D341Med (cell line): ENCODE results near the gene TROAP.
"Not testable (repeated sequence)": the region's sequence is repeated elsewhere in the genome, so short reads cannot be mapped to it uniquely, and the experiment has no call there.

Experiments used
- DNase-seq: peaks from one replicate; pipeline ENCODE4 v3.0.0; 2012; ENCODE audit warnings: low spot score

TROAP gene

DNA sequence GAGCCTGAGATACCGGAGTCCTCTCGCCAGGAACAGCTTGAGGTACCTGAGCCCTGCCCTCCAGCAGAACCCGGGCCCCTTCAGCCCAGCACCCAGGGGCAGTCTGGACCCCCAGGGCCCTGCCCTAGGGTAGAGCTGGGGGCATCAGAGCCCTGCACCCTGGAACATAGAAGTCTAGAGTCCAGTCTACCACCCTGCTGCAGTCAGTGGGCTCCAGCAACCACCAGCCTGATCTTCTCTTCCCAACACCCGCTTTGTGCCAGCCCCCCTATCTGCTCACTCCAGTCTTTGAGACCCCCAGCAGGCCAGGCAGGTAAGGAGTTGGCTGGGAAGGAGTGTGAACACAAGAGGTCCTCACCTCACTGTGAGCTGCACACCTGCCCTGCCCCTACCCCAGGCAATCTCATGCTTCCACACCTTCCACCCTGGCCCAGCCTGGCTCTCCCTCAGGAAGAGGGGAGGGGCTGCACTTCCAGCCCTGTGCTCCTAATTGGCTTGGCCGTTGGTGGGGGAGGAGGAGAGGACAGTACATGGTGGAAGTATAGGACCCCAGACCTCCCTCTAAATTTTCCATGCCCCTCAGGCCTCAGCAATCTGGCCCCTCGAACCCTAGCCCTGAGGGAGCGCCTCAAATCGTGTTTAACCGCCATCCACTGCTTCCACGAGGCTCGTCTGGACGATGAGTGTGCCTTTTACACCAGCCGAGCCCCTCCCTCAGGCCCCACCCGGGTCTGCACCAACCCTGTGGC lies 7.8 kb downstream of the TROAP start:
- no peak for DNase-seq

DNA sequence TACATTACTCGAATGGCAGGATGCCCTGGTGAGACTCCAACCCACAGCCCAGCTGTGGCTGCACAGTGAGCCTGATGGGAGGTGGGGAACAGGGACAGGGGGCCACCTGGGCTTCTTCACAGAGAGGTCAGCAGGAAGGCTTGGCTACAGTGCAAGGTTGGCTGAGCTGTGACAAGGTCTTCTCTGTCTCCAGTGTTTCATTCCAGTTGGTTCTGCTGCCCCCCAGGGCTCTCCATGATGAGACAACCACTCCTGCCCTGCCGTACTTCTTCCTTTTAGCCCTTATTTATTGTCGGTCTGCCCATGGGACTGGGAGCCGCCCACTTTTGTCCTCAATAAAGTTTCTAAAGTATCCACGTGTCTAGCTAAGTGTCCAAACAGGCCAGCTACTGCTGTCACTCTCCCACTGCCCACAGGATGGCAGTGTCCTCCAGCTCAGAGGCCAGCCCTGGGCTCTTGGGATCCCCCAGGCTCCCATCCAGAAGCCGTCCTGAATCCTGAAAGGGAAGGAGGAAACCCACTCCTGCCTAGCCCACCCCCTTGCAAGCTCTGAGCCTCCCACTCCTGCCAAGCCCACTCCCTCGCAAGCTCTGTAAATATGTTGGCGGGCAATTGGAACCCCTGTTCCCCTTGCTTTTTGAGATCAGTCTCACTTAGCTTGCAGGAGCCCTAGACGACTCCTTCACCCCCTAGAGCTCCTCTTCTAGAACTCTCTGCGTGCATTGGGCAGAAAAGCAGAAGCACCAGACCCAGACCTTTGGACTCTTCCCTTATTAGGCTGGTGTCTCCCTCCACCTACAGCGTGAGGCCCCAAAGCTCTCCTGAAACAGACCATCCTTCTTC lies 8.5 kb downstream of the TROAP start:
- DNase-seq = peak; percentile 78

DNA sequence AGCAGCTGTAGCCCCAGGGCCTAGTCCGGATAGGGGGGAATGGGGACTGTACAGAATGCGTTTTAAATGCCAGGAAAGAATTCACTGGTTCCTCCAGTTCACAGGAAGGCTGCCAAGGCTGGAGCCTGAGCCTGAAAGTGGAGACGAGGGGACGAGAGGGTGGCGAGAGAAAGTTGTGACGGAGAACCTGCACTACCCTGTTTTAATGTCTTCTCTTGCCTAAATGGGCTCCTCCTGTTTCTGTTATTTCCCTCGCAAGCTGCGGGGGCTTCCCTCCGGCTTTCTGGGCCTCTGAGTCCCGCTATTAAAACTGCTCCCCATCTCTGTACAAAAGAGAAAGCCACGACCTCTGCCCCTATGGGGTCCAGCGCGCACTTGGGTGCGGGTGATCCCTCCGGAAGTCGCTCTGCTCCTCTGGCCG lies 9.4 kb downstream of the TROAP start:
- DNase-seq = no peak

DNA sequence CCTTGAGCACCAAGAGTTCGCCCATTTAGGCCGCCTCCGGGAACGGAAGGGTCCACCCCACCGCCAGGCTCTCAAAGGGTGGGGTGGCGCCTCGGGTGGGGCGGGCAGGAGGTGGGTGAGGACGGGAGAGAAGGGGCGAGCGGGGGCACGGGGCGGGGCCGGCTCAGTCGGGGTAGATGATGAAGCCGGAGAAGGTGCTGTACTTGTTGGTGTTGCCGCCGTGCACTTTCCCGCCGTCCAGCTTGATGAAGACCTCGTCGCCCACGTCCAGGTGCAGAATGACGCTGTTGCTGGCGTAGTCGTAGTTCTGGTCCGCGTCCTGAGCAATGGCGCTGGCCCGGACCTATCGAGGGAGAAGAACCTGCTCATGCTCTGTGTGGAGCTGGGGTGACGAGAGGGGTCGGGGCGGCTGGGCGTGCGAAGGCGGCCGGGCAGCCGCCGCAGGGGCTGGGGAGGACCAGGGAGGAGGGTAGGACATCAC lies 9.9 kb downstream of the TROAP start:
- DNase-seq = no peak

DNA sequence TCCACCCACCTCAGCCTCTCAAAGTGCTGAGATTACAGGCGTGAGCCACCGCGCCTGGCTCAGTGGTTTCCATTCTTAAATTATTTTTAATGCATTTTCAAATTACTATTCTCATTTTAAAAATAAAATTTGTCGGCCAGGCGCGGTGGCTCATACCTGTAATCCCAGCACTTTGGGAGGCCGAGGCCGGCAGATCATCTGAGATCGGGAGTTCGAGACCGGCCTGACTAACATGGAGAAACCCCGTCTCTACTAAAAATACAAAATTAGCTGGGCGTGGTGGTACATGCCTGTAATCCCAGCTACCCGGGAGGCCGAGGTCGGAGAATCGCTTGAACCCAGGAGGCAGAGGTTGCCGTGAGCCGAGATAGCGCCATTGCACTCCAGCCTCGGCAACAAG lies 10.7 kb downstream of the TROAP start:
- not testable (repeated sequence) for DNase-seq

DNA sequence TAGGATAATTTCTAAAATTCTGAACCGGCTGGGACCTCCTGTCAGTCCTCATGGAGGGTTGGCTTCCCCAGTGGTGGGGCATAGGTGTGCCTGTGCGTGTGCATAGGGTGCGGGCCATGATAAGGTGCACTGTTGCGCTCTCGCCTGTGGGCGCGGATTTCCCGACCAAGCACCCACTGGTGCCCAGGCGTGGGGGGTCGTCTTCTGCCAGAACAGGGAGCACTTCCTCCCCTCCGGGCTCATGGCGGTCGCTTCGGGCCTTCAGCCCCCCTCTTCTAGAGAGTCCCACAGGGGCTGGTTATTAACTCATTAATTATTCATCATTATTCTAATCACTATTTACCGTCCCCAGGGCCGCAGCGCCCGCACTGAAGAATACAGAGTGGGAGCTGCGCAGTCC lies 11.2 kb downstream of the TROAP start:
- DNase-seq = no peak

DNA sequence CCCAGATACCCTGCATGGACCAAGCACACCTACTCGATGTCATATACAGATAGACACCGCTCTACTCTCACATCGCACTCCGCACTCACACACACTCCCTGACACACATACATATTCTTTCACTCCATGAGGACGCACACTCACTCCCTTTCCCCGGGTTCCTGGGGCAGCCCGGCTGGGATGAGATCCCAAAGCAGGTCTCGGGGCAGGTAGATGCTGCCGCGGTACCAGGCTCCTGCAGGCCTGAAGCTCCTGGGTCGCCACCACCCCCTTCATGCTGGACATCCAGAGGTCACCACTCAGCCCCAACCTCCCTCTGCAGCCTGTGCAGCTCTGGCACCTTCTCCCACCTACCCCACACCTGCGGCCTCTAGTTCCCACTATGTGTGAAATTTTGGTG lies 11.6 kb downstream of the TROAP start:
- peak; percentile 32 for DNase-seq

DNA sequence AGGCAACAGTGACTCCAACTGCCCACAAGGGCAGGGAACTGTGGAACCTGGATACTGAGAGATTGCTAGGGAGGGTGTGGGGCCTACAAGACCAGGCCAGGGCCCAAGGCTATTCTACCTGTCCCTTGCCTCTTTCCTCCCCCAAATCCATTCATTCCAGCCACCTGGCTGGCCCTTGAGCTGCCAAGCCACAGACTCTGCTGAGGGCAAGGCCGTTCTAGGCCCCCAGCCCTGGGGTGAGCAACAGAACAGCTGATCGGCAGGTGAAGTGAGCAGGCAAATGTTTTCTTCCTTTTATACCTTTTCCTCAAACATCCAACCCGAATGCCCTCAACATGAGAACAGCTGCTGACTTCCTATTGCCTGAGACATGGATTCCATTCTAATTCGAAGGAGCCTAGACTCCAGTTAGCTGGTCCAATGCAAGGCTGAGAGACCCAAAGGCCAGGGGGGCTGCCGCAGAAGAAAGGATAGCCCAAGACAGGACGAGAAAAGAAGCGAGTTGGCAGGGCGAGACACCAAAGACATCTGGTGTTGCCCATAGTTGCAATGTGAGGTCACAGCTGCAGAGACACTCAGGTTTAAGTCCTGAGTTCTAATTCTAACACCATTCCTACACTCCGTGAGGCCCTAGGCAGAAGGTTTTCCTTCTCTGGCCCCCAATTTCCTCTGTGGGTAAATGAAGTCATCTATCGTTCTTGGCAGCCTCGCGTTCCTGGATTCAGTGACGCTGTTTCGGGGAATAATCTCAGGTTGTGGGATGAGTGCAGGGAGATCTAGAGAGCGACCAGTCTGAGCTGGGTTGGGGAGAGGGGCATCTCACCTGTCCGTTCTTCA lies 12.3 kb downstream of the TROAP start:
- no peak for DNase-seq

DNA sequence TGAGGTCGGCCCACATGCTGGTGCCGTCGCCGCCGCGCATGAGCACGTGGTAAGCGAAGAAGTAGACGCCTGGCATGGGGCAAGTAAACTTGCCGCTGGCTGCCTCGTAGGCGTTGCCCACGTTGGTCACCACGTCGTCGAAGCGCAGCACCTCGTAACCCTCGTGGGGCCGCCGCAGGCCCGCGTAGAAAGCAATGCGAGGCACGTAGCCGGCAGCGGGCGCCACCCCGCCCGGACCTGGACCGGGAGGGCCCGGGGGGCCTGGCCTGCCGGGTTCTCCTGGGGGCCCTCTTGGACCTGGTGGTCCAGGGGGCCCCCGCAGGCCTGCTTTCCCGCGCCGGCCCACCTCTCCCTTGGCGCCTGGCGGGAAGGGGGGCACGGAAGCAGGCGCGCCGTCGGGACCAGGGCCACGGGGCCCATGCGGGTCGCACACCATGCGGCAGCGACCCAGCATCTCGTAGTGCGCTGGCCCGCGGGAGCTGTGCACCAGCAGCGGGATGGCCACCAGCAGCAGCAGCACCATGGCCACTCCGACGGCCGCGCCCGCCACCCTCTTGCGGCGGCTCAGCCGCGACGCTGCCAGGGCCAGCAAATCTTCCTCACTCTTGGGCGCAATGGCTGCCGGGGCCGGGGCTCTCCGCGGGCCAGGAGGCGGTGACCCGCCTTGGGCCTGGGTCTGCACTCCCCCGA lies 13.0 kb downstream of the TROAP start:
- DNase-seq = peak; percentile 43

DNA sequence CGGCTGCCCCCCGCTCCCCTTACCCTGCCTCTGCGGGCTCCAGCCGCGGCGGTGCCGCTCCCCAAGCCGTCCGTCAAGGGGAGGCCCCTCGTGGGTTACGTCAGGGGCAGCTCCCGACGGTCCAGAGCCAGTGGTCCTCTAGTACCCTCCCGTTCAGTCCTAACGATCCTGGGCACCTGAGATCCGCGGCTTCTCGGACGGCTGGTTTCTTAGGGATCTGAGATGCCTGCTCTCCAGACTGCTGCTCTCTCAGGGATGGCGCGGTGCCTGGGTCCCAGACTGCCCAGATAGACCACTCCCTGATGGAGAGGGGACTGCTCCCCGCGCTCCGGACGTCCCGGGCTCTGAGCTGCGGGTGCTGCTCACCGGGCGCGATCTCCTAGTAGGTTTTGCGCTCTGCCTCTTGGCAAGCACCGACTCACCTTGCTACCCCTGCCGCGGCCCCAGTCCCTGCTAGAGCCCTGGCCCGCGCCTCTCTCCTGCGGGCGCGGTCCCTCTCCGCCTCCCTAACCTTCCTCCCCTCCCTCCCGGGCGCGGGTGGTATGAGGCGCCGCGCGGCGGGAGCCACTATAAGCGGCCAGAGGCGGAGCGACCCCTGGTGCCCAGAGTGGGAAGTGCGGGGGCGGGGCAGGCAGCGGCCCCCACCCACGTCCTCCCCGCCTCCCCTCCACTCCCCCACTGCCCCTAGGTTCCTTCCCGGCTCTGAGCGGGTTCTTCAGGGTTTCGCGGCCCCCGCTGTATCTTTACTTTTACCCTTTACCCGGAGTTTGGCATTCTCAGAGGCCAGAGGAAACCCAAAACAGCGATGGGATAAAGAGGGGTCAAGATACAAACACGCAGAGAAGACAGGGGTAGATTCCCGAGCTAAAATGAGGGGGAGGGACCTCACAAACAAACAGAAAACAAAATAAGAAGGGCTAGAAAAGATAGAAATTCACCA lies 13.9 kb downstream of the TROAP start, which contains the start of gene C1QL4:
TSS of gene C1QL4 (minus strand) at position 544 of the 940 bp plus-strand sequence. CDS start 711 bp downstream, outside the sequence.
- peak; percentile 96 for DNase-seq

DNA sequence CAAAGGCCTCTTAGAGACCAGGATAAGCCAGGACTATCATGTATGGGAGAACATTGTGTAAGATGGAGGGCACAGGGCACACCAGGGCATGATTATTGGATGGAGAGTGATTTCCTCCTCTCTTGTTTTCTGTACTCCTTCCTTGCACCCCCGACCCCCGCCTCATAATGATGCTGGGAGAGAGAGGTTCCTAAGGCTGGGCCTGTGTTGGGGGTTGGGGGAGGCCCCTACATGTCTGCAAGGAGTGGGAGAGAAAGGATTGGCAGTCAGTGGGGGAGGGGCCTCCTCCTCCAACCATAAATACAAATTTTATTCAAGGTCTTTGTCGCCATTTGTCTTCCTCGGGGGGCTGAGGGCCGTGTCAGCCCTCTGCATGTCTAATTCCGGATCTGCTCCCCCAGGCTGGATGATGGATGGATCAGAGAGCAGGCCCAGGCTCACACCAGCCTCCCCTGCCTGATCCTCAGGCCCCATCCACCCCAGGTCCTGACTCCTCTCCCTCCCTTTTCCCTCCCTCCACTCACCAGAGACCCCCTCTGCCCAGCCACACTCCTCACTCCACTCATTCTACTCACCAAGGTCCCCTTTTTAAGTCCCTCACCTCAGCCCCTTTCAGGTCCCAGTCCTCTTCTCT lies 15.9 kb downstream of the TROAP start:
- no peak for DNase-seq

DNA sequence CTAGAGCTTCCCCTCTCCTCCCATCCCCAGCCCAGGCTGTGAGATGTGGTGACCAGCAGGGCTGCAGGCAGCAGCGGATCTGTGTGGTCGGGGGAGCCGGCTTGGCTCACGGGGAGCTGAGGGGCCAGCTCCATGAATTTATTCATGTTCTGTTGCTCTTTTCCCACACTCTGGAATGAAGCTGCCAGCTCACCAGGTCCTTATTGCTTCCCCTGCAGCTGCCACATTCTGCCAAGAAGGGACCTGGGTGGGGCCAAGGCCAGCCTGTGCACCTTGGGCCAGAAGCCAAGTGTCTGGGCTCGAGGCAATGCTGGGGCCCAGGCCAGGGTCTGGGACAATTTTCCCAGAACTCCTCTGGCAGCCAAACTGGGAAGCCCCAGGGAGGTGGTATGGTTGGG lies 16.4 kb downstream of the TROAP start:
- no peak for DNase-seq

DNA sequence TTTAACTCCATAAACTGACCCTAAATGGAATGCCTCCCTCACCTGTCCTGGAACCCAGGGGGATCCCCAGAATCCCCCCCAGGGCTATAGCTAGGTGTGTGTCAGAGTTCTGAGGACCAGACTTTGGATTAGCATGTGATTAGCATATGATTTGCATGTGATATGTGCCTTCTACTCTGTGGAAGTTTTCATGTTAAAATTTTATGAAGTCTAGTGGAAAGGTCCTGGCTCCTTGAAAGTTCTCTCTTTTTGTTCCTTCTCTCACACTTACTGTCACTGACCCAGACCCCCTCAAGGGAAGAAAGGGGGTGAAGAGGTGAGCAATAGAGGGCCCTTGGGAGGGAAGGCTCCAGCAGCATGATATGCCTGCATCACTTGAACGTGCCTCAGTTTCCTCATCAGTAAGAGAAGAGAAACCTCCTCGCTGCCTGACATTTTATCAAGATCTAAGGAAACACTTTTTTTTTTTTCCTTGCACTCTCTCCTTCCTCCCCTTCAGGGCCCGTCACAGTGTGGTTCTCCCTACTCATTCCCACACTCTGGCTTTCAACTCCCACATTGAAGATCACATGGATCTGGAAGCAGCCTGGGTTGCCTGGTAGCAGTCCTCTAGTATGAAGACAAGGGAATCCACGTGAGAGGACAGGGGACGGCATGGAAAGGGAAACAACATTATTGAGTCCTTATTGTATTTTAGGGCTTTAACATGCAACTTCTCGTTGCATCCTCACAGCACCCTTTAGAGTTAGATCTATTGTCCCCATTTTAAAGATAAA lies 17.2 kb downstream of the TROAP start:
- DNase-seq = no peak

DNA sequence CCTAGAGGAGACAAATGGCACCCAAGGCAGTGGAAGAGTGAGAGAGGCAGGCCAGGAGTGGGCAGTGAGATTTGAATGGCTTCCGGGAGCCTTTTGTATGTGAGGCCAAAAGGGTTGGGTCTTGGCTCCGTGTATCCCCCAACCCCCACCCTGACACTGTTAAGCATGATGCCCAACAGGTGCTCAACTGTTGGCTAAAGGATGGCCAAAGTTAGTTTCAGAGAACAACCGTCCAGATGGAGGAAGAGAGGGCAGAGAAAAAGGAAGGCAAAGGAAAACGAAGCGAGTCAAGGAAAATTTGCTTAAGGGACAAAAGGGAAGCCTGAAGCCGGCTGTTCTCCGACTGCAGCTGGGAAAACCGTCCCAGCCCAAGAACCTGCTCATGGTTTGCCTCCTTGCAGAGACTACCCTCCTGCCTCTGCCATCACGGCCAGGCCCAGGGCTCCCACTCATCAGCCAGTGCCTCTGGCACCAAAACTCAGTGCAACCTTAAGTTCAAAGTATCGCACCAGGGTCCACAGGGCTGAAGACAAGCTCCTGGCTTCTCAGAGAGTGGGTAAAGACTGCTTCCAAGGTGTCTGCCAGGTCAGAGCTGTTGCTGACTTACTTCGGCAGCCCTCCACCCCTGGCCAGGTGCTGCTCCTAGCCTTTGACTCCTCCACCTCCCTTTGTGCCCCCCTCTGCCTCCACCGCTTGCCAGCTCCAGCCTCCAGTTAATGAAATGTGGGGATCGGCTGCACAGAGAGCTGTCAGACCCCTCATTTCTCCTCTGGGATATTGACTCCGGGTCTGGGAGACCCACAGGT lies 18.1 kb downstream of the TROAP start:
- no peak for DNase-seq

DNA sequence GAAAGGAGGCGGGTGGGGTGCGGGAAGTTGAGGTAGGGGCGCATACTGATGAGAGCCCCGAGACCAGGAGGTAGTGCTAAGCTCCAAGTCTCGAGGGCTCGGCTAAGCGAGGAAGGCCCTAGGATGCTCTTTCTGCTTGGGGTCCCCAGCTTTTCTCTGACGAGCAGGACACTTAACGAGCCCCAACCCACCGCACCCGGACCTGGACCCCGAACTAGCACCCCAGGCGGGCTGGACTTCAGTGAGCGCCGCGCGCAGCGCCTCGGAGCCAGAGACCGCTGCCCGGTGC lies 18.7 kb downstream of the TROAP start:
- no peak for DNase-seq

DNA sequence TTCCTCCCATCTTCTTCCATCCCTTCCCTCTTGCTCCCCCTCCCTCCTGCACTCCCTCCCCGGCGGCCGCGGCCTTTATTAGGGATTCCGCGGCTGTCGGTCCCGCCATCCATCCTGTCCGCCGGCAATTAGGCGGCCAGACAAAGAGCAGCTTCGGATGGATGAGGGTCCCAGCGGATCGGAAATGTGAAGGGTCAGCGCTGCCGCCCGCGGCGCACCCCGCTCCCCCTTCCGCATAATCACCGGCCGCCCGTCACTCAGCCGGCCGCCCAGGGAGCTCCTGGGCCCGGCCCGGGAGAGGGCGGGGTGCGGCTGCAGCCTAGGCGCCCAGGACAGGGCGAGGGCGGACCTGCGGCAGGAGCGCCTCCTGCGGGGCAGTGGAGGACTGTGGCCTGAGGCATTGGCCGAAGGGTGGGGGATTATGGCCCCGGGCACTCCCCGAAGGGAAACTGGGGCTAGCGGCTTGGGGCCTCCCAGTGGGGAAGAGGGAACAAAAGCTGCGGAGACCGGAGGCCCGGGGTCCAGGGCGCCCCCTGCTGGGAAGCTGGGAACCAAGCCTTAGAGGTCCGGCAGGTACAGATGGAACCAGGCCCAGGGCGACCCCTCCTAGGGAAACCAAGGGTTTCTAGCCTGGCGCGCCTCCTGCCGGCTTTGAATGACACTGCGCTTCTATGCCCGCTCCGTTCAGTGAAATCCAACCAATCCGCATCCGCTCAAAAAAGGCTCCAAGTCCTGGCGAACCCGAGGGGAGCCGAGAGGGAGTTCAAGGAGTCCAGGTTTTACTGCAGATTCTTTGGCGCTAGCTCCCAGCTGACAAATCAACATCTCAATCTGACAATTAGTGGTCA lies 19.2 kb downstream of the TROAP start:
- peak; percentile 91 for DNase-seq

DNA sequence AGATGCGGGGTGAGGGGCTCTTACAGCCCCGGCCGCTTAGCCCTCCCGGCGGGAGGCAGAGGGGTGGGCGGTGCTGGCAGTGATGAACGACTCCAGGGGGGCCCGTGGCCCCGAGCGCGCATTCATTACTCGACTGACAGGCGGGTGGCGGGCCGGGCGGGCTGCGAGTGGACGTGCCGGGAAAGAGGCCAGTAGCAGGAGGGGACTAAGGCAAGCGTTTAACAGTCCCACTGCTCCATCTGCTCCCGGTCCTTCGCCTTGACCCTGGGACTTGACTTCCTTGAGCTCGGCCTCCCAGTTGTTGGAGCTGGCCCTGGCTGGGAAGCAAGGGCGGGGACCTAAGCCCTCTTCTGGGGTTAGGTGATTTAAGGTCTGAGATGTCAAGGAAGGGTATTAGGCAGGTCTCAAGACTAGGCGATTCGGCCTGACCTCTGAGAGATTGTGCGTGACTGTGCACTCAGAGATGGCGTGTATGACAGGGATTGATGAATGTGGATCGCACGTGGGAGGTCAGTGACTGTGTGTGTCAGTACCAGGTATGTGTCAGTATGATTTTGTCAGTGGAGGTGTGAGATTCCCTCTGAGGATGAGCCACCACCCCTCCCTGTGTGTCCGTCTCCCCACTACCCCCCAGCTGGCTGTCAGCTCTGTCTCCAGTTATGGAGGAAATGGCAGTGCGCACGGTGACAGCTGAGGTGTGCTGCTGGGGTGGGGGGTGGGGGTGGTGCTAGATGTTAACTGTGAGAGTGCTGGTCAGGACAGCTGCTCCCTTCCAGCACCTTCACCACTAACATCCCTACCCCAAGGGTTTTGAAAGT lies 20.1 kb downstream of the TROAP start:
- no peak for DNase-seq
